Natural killer cell (primary cell): ENCODE results near the gene YIF1A. TPM values are rescaled to one million over a fixed set of nuclear protein-coding genes. Genes with fewer than 3 reads are reported as not detected.

ENCODE experiments used
- ATAC-seq, 3 donors: fragments of 150-1000 bp in 2 of 3; fragments of 200-7000 bp in 1 of 3; cut with Tn5 transposase; 1 replicate in 1 of 3; 2 replicates in 2 of 3; pipeline ENCODE4 v1.10.0; 2021; ENCODE audit warnings: mild to moderate bottlenecking in 2 of 3, moderate library complexity in 2 of 3
- DNase-seq, 2 donors: peaks; one replicate each; pipeline versions ENCODE4 v3.0.0 to v3.0.0-alpha.2; 2013 to 2021; ENCODE audit warnings: mixed read lengths in 1 of 2
- H3K27ac ChIP-seq: one replicate; pipeline ENCODE4 v1.5.1; 2013; ENCODE audit warnings: mild to moderate bottlenecking, low read length
- H3K27me3 ChIP-seq: one replicate; pipeline ENCODE4 v1.6.1; 2013; ENCODE audit warnings: low read length; ENCODE audit not compliant: control insufficient read depth, insufficient read depth
- H3K36me3 ChIP-seq: one replicate; pipeline ENCODE4 v1.6.1; 2013; ENCODE audit warnings: low read length; ENCODE audit not compliant: control insufficient read depth, insufficient read depth
- H3K4me1 ChIP-seq: one replicate; pipeline ENCODE4 v1.6.1; 2013; ENCODE audit warnings: low read length; ENCODE audit not compliant: control insufficient read depth, insufficient read depth
- H3K4me3 ChIP-seq: one replicate; pipeline ENCODE4 v1.5.1; 2013; ENCODE audit warnings: low read length
- H3K9me3 ChIP-seq: one replicate; pipeline ENCODE4 v1.6.1; 2013; ENCODE audit warnings: low read length; ENCODE audit not compliant: control insufficient read depth, insufficient read depth
- H3K27ac Mint-ChIP-seq, 2 donors: one replicate each; pipeline ENCODE4 v1.8.0; 2022; ENCODE audit warnings: mild to moderate bottlenecking in 2 of 2, mixed read lengths in 2 of 2, moderate library complexity in 1 of 2
- H3K27me3 Mint-ChIP-seq, 2 donors: one replicate each; pipeline ENCODE4 v1.8.0; 2022; ENCODE audit warnings: low read depth in 2 of 2, mixed read lengths in 2 of 2
- H3K36me3 Mint-ChIP-seq: one replicate; pipeline ENCODE4 v1.8.0; 2022; ENCODE audit warnings: mixed read lengths
- H3K4me1 Mint-ChIP-seq, 2 donors: one replicate each; pipeline ENCODE4 v1.8.0; 2022; ENCODE audit warnings: mixed read lengths in 2 of 2
- H3K4me3 Mint-ChIP-seq: one replicate; pipeline ENCODE4 v1.8.0; 2022; ENCODE audit warnings: mild to moderate bottlenecking, moderate library complexity, mixed read lengths
- H3K9me3 Mint-ChIP-seq, 2 donors: one replicate each; pipeline ENCODE4 v1.8.0; 2022; ENCODE audit warnings: mixed read lengths in 2 of 2
- CTCF ChIP-seq: fragments of 200-600 bp; IDR thresholded peaks from one replicate; pipeline ENCODE4 v1.8.0; 2022; ENCODE audit warnings: antibody characterized with exemption
- WGBS: methylation state at CpG from one replicate; pipeline ENCODE4 v1.1.7; 2013; ENCODE audit warnings: missing lambda C conversion rate; ENCODE audit not compliant: insufficient coverage; 5-methylcytosine and 5-hydroxymethylcytosine counted together
- intact Hi-C: fragments of 100-400 bp; cut with micrococcal nuclease; formaldehyde crosslinking; loops from one replicate; pipeline ENCODE4 v1.14.2; 2022
- total RNA-seq, 4 donors: library from RNA; stranded (reverse); fragments of 120-200 nt in 1 of 4; gene quantifications; one replicate each; pipeline versions ENCODE4 v1.2.3 to v1.2.4, GENCODE V29; 2013 to 2022

The YIF1A gene
- total RNA-seq, 3 donors from 2014 or later (not counting 1 experiment from before 2014, with no cell fraction given) = 21.9 to 28.5 (median 23.6) TPM

GRCh38 chr11:66335531-66336233 lies 46.7 kb upstream of the YIF1A start:
- Histone ChIP-seq H3K36me3 (peaks cover 34% of the 10 kb centered on the region), H3K4me3 (peak overlapping the region; percentile 8), H3K4me1 (peaks cover 24% of the 10 kb centered on the region), H3K9me3 (no peaks in the 10 kb centered on the region), H3K27me3 (peaks cover 3% of the 10 kb centered on the region), H3K27ac (no peak overlapping the region)
- Mint-ChIP-seq H3K9me3 (no peaks in the 10 kb centered on the region), H3K4me3 (peak overlapping the region; percentile 84), H3K36me3 (no peaks in the 10 kb centered on the region), H3K27ac (peak overlapping the region; percentile 71 to 92), H3K27me3 (peaks cover 8 to 24% of the 10 kb centered on the region in 2 donors), H3K4me1 (peaks cover 10 to 26% of the 10 kb centered on the region in 2 donors)
- ATAC-seq (peak in 2 of 3 donors; percentile 17 to 20), DNase-seq (peak in 1 of 2 donors; percentile 14)
- 24% methylated on average over 35 of the region's 35 CpGs for whole genome bisulfite sequencing
- TF ChIP-seq CTCF = no peak
- intact Hi-C loops = loop anchor here (1.0 kb wide), 1 partner anchor 7 kb away; no protein-coding TSS in a partner anchor

GRCh38 chr11:66334605-66335442 lies 45.9 kb upstream of the YIF1A start:
- H3K36me3 ChIP-seq = peaks cover 25% of the 10 kb centered on the region
- Mint-ChIP-seq H3K4me1 (peaks cover 10 to 26% of the 10 kb centered on the region in 2 donors), H3K27me3 (peaks cover 8 to 24% of the 10 kb centered on the region in 2 donors), H3K4me3 (peak overlapping the region; percentile 21), H3K9me3 (no peaks in the 10 kb centered on the region), H3K36me3 (no peaks in the 10 kb centered on the region), H3K27ac (peak overlapping the region in 1 of 2 donors; percentile 92)
- H3K9me3 ChIP-seq = no peaks in the 10 kb centered on the region
- no peak overlapping the region for H3K4me3 ChIP-seq
- WGBS = 89% methylated on average over 42 of the region's 42 CpGs
- no peak for TF ChIP-seq CTCF
- intact Hi-C loops = no loop called here
- DNase-seq (peak in 1 of 2 donors; percentile 3), ATAC-seq (no peak)
- H3K27me3 ChIP-seq = peaks cover 3% of the 10 kb centered on the region
- peaks cover 25% of the 10 kb centered on the region for H3K4me1 ChIP-seq
- no peak overlapping the region for H3K27ac ChIP-seq

- intact Hi-C loops = no loop called here
- Histone ChIP-seq H3K27me3 (peaks cover 3% of the 10 kb centered on the region), H3K36me3 (peaks cover 17% of the 10 kb centered on the region), H3K9me3 (no peaks in the 10 kb centered on the region), H3K4me1 (peaks cover 32% of the 10 kb centered on the region), H3K27ac (no peak overlapping the region), H3K4me3 (no peak overlapping the region)
- Mint-ChIP-seq H3K27me3 (peaks cover 8 to 24% of the 10 kb centered on the region in 2 donors), H3K4me3 (no peak overlapping the region), H3K9me3 (no peaks in the 10 kb centered on the region), H3K4me1 (peaks cover 10 to 26% of the 10 kb centered on the region in 2 donors), H3K36me3 (no peaks in the 10 kb centered on the region), H3K27ac (no peak overlapping the region)
- no peak for TF ChIP-seq CTCF
- DNase-seq (peak in 1 of 2 donors; percentile 1), ATAC-seq (no peak)
- WGBS = 94% methylated on average over 29 of the region's 29 CpGs
Observed at GRCh38 chr11:66333896-66334604, 45.1 kb upstream of the YIF1A start.
